OCI-LY1 (cell line): ENCODE measurements around the gene CDK5RAP3.

Source experiments
- CTCF ChIP-seq: fragments of 200-600 bp; sonication (generic), shearing (Covaris generic); IDR thresholded peaks from 2 replicates; pipeline ENCODE4 v1.5.1; 2017; ENCODE audit warnings: mild to moderate bottlenecking, antibody characterized with exemption, low read length, moderate library complexity, mixed read lengths
- EZH2 ChIP-seq: fragments of 200-600 bp; sonication (generic), shearing (Covaris generic); IDR thresholded peaks from 2 replicates; pipeline ENCODE4 v1.8.0; 2017; ENCODE audit warnings: borderline replicate concordance, mixed run types, mild to moderate bottlenecking, antibody characterized with exemption, low read length, moderate library complexity, mixed read lengths

- no peak for TF ChIP-seq CTCF
- no peak for TF ChIP-seq EZH2
Measured at GRCh38 chr17:47968836-47969235, 2.1 kb upstream of the CDK5RAP3 start.
